Measurements from ENCODE around the gene TIGD4. TPM values are rescaled to one million over a fixed set of nuclear protein-coding genes. Genes with fewer than 3 reads are reported as not detected.

Gene TIGD4
- total RNA-seq, 1 experiment from 2014 or later = 2.0 TPM

DNA sequence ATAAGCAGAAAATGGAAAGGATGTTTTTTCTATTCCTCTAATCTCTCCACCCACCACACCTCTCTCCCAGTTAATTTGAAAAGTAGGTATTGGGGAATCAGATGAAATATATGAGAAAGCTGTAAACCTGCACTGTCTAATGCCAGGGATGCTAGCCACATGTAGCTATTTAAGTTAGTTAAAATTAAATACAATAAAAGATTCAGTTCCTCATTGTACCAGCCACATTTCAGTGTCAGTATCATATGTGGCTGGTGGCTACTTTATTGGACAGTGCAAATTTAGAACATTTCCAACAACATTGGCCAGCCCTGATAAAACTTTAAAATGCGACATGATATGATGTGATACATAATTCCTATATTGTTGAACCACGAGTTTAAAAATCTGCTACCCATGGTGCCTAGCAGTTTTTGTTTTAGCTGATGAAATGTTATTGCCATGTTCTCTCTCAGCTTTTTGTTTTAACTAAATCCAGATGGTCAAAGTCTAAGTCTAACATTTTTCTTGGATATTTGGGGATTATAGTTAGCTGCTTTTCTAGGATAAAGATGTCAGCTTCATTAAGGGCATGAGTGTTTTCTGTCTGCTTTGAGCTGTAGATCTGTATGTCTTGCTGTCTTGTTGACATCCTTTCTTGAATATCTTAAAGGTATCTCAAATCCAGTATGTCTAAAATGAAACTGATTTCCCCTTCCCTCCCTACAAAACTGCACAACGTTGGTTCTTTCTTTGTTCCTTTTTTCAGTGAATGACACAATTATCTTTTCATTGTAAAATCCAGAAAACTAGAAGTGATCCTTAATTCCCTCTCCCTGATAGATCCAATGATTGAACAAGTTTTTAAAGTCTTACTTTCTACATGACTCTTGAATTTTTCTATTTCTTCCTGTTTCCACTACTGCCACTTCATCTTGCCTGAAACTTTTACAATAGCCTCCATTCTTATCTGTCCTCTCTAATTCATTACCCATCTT, 6.4 kb upstream of the TIGD4 start:
- H3K4me2 ChIP-seq (ENCODE audit: insufficient read depth, insufficient read length, low read length) = no peak overlapping the region

More for the DNA sequence above, 6.4 kb upstream of the TIGD4 start:
- H3K79me1 ChIP-seq (ENCODE audit: insufficient read depth, low read depth, low read length, poor library complexity, severe bottlenecking) = peaks cover 14% of the 10 kb centered on the region
- Mint-ChIP-seq H3K4me3 (no peak overlapping the region), H3K9me3 (no peaks in the 10 kb centered on the region), H3K27me3 (ENCODE audit: low read depth) (no peaks in the 10 kb centered on the region), H3K36me3 (ENCODE audit: insufficient read depth in 1 of 3, low read depth in 3 of 3) (peaks cover 0 to 6% (median 0%) of the 10 kb centered on the region in 3 experiments; a peak in 2 of 7 replicates), H3K27ac (no peak overlapping the region; a peak in 3 of 7 replicates), H3K4me1 (peaks cover 10 to 12% of the 10 kb centered on the region in 2 experiments)
- no peak overlapping the region for H2BK20ac ChIP-seq (ENCODE audit: low read depth, low read length, poor library complexity, severe bottlenecking)
- H2AFZ ChIP-seq (ENCODE audit: low read length) = no peak overlapping the region
- H3K4ac ChIP-seq (ENCODE audit: low read depth, low read length) = no peak overlapping the region
- H2BK120ac ChIP-seq (ENCODE audit: low read depth, low read length, poor library complexity, severe bottlenecking) = no peak overlapping the region
- H3K79me2 ChIP-seq (ENCODE audit: insufficient read depth, low read length) = peaks cover 3% of the 10 kb centered on the region; the same call in 1 of the 2 replicates
- no peaks in the 10 kb centered on the region for H3K9me3 ChIP-seq (ENCODE audit: control insufficient read depth, low read depth, low read length)
- H4K20me1 ChIP-seq (ENCODE audit: control insufficient read depth, insufficient read depth, insufficient read length) = no peaks in the 10 kb centered on the region
- no peak overlapping the region for H4K5ac ChIP-seq (ENCODE audit: insufficient read length, low read depth, low read length)
- no peaks in the 10 kb centered on the region for H3K4me1 ChIP-seq (ENCODE audit: insufficient read depth, low read length)
- H3K14ac ChIP-seq (ENCODE audit: insufficient read depth, low read length) = no peak overlapping the region
- no peak overlapping the region for H4K91ac ChIP-seq (ENCODE audit: insufficient read length, low read depth, low read length)
- H4K8ac ChIP-seq (replicated peaks; ENCODE audit: insufficient read length, low read depth, low read length) = no peak overlapping the region
- no peak overlapping the region for H3K56ac ChIP-seq (ENCODE audit: insufficient read length, low read depth, low read length)
- no peak overlapping the region for H3K9ac ChIP-seq (ENCODE audit: extremely low read depth, insufficient read length, low read length)
- H3K23ac ChIP-seq (ENCODE audit: insufficient read length, low read depth, low read length) = no peak overlapping the region
- H3K27me3 ChIP-seq (ENCODE audit: insufficient read depth, low read length) = no peaks in the 10 kb centered on the region
- H3T11ph ChIP-seq (ENCODE audit: low read length) = no peak overlapping the region
- TF ChIP-seq, protein P1, sequence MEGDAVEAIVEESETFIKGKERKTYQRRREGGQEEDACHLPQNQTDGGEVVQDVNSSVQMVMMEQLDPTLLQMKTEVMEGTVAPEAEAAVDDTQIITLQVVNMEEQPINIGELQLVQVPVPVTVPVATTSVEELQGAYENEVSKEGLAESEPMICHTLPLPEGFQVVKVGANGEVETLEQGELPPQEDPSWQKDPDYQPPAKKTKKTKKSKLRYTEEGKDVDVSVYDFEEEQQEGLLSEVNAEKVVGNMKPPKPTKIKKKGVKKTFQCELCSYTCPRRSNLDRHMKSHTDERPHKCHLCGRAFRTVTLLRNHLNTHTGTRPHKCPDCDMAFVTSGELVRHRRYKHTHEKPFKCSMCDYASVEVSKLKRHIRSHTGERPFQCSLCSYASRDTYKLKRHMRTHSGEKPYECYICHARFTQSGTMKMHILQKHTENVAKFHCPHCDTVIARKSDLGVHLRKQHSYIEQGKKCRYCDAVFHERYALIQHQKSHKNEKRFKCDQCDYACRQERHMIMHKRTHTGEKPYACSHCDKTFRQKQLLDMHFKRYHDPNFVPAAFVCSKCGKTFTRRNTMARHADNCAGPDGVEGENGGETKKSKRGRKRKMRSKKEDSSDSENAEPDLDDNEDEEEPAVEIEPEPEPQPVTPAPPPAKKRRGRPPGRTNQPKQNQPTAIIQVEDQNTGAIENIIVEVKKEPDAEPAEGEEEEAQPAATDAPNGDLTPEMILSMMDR (conservative IDR thresholded peaks at IDR 0.05) = no peak
- no peaks in the 10 kb centered on the region for H3K23me2 ChIP-seq (ENCODE audit: insufficient read length, low read depth, low read length, poor library complexity, severe bottlenecking)
- no peak overlapping the region for H2AK5ac ChIP-seq (ENCODE audit: insufficient read length, low read length)
- WGBS (ENCODE audit: extremely low coverage, insufficient read length, low lambda C conversion rate) = no CpG with 5 or more reads among the region's 3 CpGs
- H3K18ac ChIP-seq (ENCODE audit: insufficient read length, low read depth, low read length) = no peak overlapping the region
- H2BK12ac ChIP-seq (ENCODE audit: insufficient read length, low read depth, low read length) = no peak overlapping the region
- DNase-seq = no peak
- H2BK5ac ChIP-seq (ENCODE audit: insufficient read length, low read length) = no peak overlapping the region
- no peak overlapping the region for H2BK15ac ChIP-seq (ENCODE audit: low read depth, low read length)
- no peak overlapping the region for H3K27ac ChIP-seq (ENCODE audit: insufficient read length, low read depth, low read length)

Measured in H9 (cell line).